HG03442 (cell line): Measurements from ENCODE around the gene AMPH.

Source experiments
- ATAC-seq: cut with Tn5 transposase; IDR thresholded peaks from one replicate; pipeline ENCODE4 v1.9.1; 2021; ENCODE audit warnings: mild to moderate bottlenecking, moderate library complexity; ENCODE audit not compliant: unreplicated experiment

AMPH gene

GRCh38 chr7:38463277-38464225, 167.6 kb downstream of the AMPH start:
- peak; percentile 92 for ATAC-seq

GRCh38 chr7:38462819-38463218, 168.4 kb downstream of the AMPH start:
- no peak for ATAC-seq

- ATAC-seq, result no peak
These were observed 169.3 kb downstream of the AMPH start for GRCh38 chr7:38461887-38462286.

DNA sequence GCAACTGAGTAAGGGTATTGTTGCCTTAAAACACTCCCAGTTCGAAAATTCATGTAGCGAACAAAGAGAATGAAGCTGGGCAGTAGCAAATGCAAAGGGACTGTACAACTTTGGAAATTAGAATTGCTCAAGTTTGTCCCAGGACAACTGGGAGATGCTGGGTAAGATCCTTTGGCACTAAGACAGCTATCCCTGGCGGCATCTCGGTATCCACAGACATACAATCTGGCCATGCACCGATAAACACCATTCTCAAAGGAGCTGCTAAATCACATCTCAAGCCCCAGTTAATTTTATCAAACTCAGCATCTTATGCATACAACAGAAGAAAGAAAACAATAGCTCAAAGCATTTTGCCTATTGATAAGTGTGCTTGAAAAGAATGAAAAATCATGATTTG, 177.3 kb downstream of the AMPH start:
- no peak for ATAC-seq

DNA sequence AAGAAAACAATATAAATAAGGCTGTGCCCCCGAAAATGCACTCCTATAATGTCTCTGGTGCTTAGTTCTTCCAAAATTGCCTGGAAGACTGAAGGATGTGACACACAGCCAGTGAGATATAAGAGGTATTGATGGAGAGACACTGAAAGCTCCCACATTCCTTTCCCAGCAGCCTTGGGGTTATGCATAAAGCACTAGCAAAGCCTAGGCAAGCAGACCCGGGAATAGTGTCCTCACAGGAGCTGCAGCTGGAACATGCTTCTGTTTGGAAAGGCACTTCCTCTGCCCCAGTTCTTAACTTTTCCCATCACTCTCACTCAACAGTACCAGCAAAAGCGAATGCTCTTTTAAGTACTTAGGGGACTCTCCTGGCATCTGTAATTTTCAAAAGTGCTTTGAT, 178.0 kb downstream of the AMPH start:
- no peak for ATAC-seq

DNA sequence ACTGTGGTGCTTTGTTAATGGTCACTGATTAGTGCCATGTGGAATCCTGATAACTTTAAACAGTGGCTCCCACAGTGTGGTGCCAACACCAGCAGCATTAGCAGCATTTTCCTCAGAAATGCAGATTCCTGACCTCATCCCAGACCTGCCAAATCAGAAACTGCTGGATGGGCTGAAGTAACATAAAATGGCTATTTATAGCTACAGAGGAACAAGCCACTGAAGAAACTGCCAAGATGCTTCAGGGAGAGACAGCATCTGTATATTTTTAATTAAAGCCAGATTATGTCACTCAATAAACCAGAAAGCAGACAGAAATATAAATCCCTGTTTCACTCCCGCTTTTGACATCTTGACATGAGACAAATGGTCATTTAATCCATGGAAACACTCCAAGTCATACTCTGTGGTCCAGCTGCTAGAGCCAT, 178.5 kb downstream of the AMPH start:
- ATAC-seq, result no peak

- no peak for ATAC-seq
These were observed 179.3 kb downstream of the AMPH start for GRCh38 chr7:38451840-38452239.

DNA sequence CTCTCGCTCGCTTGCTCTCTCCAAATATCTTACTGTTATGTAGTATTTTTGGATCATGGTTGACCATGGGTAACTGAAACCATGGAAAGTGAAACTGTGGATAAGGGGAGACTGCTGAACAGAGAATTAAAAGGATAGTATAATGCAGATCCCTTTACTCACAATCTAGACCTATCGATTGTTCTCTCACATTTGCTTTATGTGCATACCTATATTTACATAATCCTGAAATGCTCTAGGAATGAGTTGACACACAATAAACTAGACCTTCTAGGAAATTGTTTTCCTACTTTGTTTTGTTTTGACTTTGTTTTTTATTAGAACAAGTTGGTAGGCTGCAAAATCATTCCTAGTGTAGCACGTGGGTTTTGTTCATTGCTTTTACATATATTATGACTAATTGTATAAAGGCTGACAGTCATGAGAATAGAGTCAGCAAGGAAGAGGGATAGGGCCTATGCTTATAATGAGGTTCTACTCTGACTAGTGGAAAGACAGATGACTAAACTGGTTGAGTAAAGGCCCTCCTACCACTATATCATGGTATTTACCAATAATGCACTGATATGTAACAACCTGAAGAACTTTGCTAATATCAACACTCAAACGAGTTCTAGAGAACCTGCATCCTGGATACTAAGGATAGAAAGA, 182.5 kb downstream of the AMPH start:
- ATAC-seq, result no peak

GRCh38 chr7:38448054-38448453, 183.1 kb downstream of the AMPH start:
- ATAC-seq, result no peak

DNA sequence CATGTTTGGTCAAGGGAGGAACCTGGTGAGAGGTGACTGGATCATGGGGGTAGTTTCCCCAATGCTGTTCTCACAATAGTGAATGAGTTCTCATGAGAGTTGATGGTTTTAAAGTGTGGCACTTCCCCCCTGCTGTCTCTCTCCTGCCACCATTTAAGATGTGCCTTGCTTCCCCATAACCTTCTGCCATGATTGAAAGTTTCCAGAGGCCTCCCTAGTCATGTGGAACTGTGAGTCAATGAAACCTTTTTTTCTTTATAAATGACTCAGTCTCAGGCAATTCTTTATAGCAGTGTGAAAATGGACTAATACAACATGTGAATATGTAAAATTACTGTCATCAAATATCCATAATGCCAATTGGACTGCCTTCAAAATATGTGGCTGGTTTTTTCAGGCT, 192.2 kb downstream of the AMPH start:
- ATAC-seq, result no peak

GRCh38 chr7:38432671-38433070, 198.5 kb downstream of the AMPH start:
- no peak for ATAC-seq

DNA sequence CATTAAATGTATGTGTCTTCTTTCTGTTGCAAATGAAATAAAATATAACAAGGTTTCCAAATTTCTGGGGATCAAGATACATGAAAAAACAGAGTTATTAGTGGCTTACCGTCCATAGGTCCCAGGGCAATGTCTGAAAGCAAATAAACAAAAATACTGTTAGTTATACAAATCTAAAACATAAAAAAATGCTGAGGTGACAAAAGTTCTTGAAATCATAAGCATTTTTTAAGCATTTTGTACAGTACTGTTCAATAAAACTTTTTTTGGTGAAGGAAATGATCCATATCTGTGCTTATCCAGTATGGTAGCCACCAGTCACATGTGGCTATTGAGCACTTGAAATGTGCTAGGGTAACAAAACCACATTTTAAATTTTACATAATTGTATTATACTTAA, 199.1 kb downstream of the AMPH start:
- ATAC-seq, result no peak

- no peak for ATAC-seq
These were observed 202.1 kb downstream of the AMPH start for GRCh38 chr7:38429057-38429456.

DNA sequence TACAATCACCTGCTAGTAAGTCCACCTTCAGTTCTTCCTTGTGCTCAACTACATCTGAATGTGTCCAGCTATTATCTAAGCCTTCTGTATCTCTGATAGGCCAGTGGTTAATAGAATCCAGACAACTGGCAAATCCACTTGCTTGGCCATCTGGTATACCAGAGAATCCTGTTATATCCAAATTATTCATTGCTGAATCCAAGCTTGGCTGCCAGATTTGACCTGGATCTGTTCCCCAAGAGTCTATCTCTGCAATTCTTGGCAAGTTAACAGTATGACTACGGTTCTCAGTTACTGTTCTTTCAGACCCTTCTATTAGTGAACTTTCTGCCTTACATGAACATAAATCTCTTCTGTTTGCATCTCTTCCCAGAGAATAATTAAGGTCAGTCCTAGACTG, 203.1 kb downstream of the AMPH start:
- no peak for ATAC-seq

DNA sequence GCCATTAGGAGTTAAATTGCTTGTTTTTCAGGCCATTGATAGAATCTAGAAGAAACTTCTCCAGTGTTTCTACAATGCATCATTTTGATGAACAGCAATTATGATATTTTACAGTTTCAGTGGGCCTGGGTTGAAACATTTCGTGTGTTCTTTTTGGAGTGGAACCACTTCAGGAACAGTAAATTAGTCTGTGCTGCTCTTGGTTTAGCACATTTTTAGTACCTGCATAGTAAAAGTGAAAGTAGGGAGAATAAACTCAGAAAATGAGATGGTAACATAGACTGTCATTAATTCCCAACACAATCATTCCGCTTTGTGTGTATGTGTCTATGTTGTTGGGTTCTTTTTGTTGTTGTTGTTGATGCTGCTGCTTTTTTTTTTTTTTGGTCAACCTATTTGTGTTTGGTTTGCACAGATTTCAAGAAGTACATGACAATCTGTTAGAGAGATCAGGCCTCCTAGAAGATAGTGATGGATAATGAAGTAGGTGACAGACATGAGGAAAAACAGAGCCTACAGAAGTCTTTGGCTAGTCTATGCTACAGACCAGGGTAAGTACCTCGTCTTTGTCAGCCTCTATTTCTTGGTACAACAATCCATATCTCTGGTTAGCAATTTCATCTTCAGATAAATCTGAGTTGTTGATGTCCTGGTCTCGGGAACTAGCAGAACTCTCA, 203.8 kb downstream of the AMPH start:
- no peak for ATAC-seq

GRCh38 chr7:38425509-38425908, 205.7 kb downstream of the AMPH start:
- ATAC-seq, result no peak

DNA sequence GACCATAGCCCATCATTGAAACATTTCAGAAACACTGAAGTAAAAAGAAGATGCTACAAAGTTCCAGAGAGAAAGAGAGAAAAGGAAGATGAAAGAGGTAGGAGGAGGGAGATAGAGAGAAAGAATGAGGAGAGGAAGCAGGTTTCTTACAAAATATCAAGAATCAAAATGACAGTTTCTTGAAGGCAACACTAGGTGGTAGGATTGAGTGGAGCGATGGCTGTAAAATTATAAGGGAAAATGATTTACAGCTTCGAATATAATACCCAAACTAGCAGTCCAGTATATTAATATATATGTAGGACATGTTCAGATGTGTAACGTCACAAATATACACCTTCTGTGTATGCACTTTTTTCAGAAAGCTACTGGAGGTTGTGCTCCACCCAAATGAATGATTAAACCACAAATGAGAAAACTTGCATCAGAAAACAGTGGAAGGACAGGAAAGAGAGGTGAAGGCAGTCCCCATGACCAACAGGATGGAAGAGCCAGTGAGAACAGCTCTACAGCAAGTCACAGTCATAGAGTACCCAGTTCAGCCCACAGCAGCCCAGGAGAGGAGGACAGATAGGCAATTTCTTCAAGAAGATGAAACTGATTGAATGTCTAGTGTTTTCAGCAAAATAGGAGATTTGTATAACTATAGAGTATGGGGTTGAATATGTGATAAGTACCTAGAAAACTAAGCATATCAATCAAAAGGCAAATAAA, 206.3 kb downstream of the AMPH start:
- no peak for ATAC-seq

GRCh38 chr7:38413784-38414183, 217.4 kb downstream of the AMPH start:
- peak; percentile 84 for ATAC-seq

GRCh38 chr7:38411404-38411803, 219.8 kb downstream of the AMPH start:
- ATAC-seq, result no peak

- ATAC-seq, result no peak
These were observed 221.1 kb downstream of the AMPH start for GRCh38 chr7:38410056-38410455.

GRCh38 chr7:38409531-38409930, 221.6 kb downstream of the AMPH start:
- no peak for ATAC-seq
